ENCODE results near the gene MIAT. TPM values are rescaled to one million over a fixed set of nuclear protein-coding genes. Genes with fewer than 3 reads are reported as not detected.

MIAT gene
- total RNA-seq, 1 donor from 2014 or later: 6.1 TPM

DNA sequence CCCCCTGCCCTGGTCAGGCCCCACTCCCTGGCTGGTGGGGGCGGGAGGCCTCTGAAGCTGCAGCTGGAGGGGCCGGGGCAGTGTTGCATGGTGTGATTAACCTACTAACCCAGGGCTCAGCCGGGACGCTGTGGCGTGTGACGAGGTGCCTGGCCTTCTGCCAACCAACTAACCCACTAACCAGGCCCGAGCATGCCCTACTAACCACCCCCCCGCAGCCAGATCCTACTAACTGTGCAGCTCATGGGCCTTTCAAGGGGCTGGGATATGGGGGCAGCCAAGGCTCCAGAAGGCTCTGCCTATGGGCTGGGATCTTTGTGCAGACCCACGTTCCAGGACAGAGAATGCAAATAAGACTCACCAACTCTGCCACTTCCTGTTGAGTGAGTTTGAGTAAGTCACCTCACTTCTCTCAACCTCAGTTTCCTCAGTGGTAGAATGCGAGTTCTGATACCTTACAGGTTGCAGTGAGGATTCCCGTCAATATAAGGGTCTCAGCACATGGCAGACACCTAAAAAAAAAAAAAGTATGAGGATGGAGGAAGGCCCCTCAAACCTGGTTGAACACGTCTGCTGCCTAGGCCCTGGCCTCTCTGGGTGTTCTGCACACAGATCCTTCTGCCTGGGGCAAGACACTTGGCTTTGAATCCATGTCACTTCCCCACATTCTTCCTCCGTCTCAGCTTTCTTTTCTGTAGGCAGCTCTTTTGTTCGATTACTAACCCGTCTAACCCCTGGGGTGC lies 14.1 kb downstream of the MIAT start:
- TF ChIP-seq CTCF (IDR thresholded peaks at IDR 0.05): no peak
- peak; percentile 72 for DNase-seq
- peak overlapping the region; percentile 98 for H3K27ac ChIP-seq
- H3K4me1 ChIP-seq: peaks cover 40% of the 10 kb centered on the region
- H3K27me3 ChIP-seq: no peaks in the 10 kb centered on the region
- H3K9me3 ChIP-seq: no peaks in the 10 kb centered on the region
- intact Hi-C loops (cut with DNase I): no loop called here
- H3K36me3 ChIP-seq: no peaks in the 10 kb centered on the region
- ATAC-seq: no peak
- H3K4me3 ChIP-seq: peak overlapping the region; percentile 86

DNA sequence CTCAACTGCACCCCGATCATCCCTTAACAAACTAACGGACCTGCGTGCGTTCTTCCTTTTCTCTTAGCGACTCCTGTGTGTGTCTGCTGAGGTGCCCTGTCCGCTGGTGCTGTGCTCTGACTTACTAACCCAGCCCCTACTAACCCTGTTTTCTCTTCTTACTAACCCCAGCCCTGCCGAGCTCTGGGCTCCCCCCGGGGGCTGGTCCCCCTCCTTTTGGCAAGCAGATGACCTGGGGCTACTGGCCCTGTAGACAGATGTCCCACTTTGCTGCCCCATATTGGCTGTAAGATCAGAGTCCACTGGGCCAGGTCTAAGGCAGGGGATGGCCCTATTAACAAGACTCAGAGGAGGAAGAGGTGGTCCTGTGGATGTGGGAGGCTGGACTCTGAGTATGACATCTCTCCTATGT lies 14.7 kb downstream of the MIAT start:
- DNase-seq (no peak), ATAC-seq (peak; percentile 12)
- Histone ChIP-seq H3K27ac (peak overlapping the region; percentile 98), H3K4me3 (peak overlapping the region; percentile 86), H3K36me3 (no peaks in the 10 kb centered on the region), H3K9me3 (no peaks in the 10 kb centered on the region), H3K27me3 (no peaks in the 10 kb centered on the region), H3K4me1 (peaks cover 40% of the 10 kb centered on the region)
- no peak for TF ChIP-seq CTCF (IDR thresholded peaks at IDR 0.05)
- intact Hi-C loops (cut with DNase I): no loop called here

GRCh38 chr22:26672590-26673468 lies 15.4 kb downstream of the MIAT start:
- intact Hi-C loops (cut with DNase I): no loop called here
- peak; percentile 94 for DNase-seq

DNA sequence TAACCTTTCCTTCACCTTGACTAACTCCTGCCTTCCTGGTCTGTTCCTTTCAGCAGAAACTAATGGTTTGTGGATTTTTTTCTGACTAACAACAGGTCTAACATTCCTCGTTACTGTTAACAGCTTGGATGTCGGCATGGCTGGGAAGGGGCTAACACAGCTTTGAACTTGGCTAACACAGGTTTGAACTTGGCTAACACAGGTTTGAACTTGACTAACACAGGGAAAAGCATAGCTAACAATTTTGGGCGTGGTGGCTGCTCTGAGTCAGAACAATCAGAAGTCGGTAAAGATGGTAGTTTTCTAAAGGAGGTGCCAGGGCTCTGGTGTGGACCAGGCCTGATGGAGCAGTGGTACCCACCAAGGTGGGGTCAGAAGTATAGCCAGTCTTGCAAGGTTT lies 16.1 kb downstream of the MIAT start:
- Histone ChIP-seq H3K4me1 (peaks cover 40% of the 10 kb centered on the region), H3K27me3 (no peaks in the 10 kb centered on the region), H3K9me3 (no peaks in the 10 kb centered on the region), H3K36me3 (no peaks in the 10 kb centered on the region), H3K27ac (peak overlapping the region; percentile 98), H3K4me3 (peak overlapping the region; percentile 86)
- no peak for TF ChIP-seq CTCF (IDR thresholded peaks at IDR 0.05)
- ATAC-seq (no peak), DNase-seq (no peak)
- intact Hi-C loops (cut with DNase I): no loop called here

More at GRCh38 chr22:26672590-26673468, 15.4 kb downstream of the MIAT start:
- peak; percentile 93 for ATAC-seq
- Histone ChIP-seq H3K4me3 (peak overlapping the region; percentile 86), H3K9me3 (no peaks in the 10 kb centered on the region), H3K27me3 (no peaks in the 10 kb centered on the region), H3K36me3 (no peaks in the 10 kb centered on the region), H3K4me1 (peaks cover 40% of the 10 kb centered on the region), H3K27ac (peak overlapping the region; percentile 98)
- TF ChIP-seq CTCF (IDR thresholded peaks at IDR 0.05): peak; percentile 42

GRCh38 chr22:26674211-26675190 lies 17.1 kb downstream of the MIAT start:
- no peaks in the 10 kb centered on the region for H3K36me3 ChIP-seq
- intact Hi-C loops (cut with DNase I): no loop called here
- H3K27me3 ChIP-seq: no peaks in the 10 kb centered on the region
- no peak for TF ChIP-seq CTCF (IDR thresholded peaks at IDR 0.05)
- DNase-seq: no peak
- H3K27ac ChIP-seq: peak overlapping the region; percentile 98
- H3K4me1 ChIP-seq: peaks cover 45% of the 10 kb centered on the region
- H3K9me3 ChIP-seq: no peaks in the 10 kb centered on the region
- H3K4me3 ChIP-seq: peak overlapping the region; percentile 86
- ATAC-seq: no peak

All from upper lobe of right lung (tissue), 1 donor.